Measurements from ENCODE around the gene PDE2A. TPM values are rescaled to one million over a fixed set of nuclear protein-coding genes. Genes with fewer than 3 reads are reported as not detected.

The PDE2A gene
- total RNA-seq, 1 experiment from 2014 or later: 0.74 TPM

GRCh38 chr11:72720047-72720446 lies 45.8 kb upstream of the PDE2A start:
- intact Hi-C loops (cut with micrococcal nuclease; ENCODE audit: unreplicated experiment): no loop called here
- peaks cover 19% of the 10 kb centered on the region for H3K4me1 ChIP-seq (ENCODE audit: control insufficient read depth, insufficient read depth, low read length)
- H3K4me3 ChIP-seq (ENCODE audit: low read depth in 2 of 2, low read length in 2 of 2): no peak overlapping the region
- CTCF ChIA-PET: no interaction called here
- no peak for DNase-seq (ENCODE audit: low read depth, low spot score)
- in situ Hi-C loops (cut with HindIII; ENCODE audit: low pct_unique_long_range_greater_than_20kb, low sequenced_read_pairs): no loop called here
- H3K36me3 ChIP-seq (ENCODE audit: control insufficient read depth, insufficient read depth, low read length): no peaks in the 10 kb centered on the region
- no peak overlapping the region for H3K27ac ChIP-seq (ENCODE audit: low read length)
- ATAC-seq: no peak
- BruUV-seq (replicated peaks): no TSS peak
- TF ChIP-seq CTCF (IDR thresholded peaks at IDR 0.05) (no peak), TCF7L2 (IDR thresholded peaks at IDR 0.05; ENCODE audit: low read depth, low read length) (no peak), POLR2AphosphoS5 (IDR thresholded peaks at IDR 0.05; ENCODE audit: low read depth, low read length) (no peak), REST (IDR thresholded peaks at IDR 0.05; ENCODE audit: insufficient read depth in 1 of 2, low read depth in 2 of 2, low read length in 1 of 2) (no peak), SIN3A (IDR thresholded peaks at IDR 0.05; ENCODE audit: borderline replicate concordance, insufficient read depth, low read depth, low read length) (no peak)
- POLR2A ChIA-PET: no interaction called here
- H3K9me3 ChIP-seq (ENCODE audit: control insufficient read depth, insufficient read depth, low read depth, low read length): no peaks in the 10 kb centered on the region
- no peaks in the 10 kb centered on the region for H3K27me3 ChIP-seq (ENCODE audit: control insufficient read depth, insufficient read depth, low read length)

GRCh38 chr11:72719551-72719950 lies 45.3 kb upstream of the PDE2A start:
- CTCF ChIA-PET: no interaction called here
- TF ChIP-seq SIN3A (IDR thresholded peaks at IDR 0.05; ENCODE audit: borderline replicate concordance, insufficient read depth, low read depth, low read length) (no peak), POLR2AphosphoS5 (IDR thresholded peaks at IDR 0.05; ENCODE audit: low read depth, low read length) (no peak), TCF7L2 (IDR thresholded peaks at IDR 0.05; ENCODE audit: low read depth, low read length) (no peak), REST (IDR thresholded peaks at IDR 0.05; ENCODE audit: insufficient read depth in 1 of 2, low read depth in 2 of 2, low read length in 1 of 2) (no peak), CTCF (IDR thresholded peaks at IDR 0.05) (no peak)
- BruUV-seq (replicated peaks): no TSS peak
- ATAC-seq: no peak
- peaks cover 19% of the 10 kb centered on the region for H3K4me1 ChIP-seq (ENCODE audit: control insufficient read depth, insufficient read depth, low read length)
- no peak for DNase-seq (ENCODE audit: low read depth, low spot score)
- H3K9me3 ChIP-seq (ENCODE audit: control insufficient read depth, insufficient read depth, low read depth, low read length): no peaks in the 10 kb centered on the region
- intact Hi-C loops (cut with micrococcal nuclease; ENCODE audit: unreplicated experiment): no loop called here
- no peak overlapping the region for H3K27ac ChIP-seq (ENCODE audit: low read length)
- no peaks in the 10 kb centered on the region for H3K27me3 ChIP-seq (ENCODE audit: control insufficient read depth, insufficient read depth, low read length)
- no peak overlapping the region for H3K4me3 ChIP-seq (ENCODE audit: low read depth in 2 of 2, low read length in 2 of 2)
- in situ Hi-C loops (cut with HindIII; ENCODE audit: low pct_unique_long_range_greater_than_20kb, low sequenced_read_pairs): no loop called here
- H3K36me3 ChIP-seq (ENCODE audit: control insufficient read depth, insufficient read depth, low read length): no peaks in the 10 kb centered on the region
- POLR2A ChIA-PET: interaction anchor here (0.6 kb wide), 1 partner anchor 22 kb away, joined by 3 read pairs; no protein-coding TSS in a partner anchor

Data from Panc1 (cell line).